A549 (cell line): ENCODE results near the gene ITPRID2. TPM values are rescaled to one million over a fixed set of nuclear protein-coding genes. Genes with fewer than 3 reads are reported as not detected.

Source experiments
- ATAC-seq, 2 experiments: fragments of 200-7000 bp in 1 of 2; fragments of >200 bp in 1 of 2; cut with Nextera tagmentation in 1 of 2; cut with Tn5 transposase in 1 of 2; 3 replicates each; pipeline versions ENCODE4 v1.8.0 to v1.9.1; 2018 to 2020; ENCODE audit warnings: mild to moderate bottlenecking in 1 of 2, moderate library complexity in 1 of 2
- CTCF ChIA-PET: fragments of 300-600 bp; sonication (Branson Sonifier 250); formaldehyde crosslinking; extraction: SDS; loops from one replicate; lab custom pipeline; 2021; ENCODE audit warnings: antibody characterized with exemption, inconsistent platforms; lab: Yijun Ruan, JAX
- POLR2A ChIA-PET: fragments of 350-600 bp; formaldehyde crosslinking; extraction: SDS; loops from one replicate; lab custom pipeline; 2021; ENCODE audit warnings: antibody characterized with exemption, inconsistent platforms; lab: Yijun Ruan, JAX
- DNase-seq, 2 experiments: peaks; one replicate each; pipeline versions ENCODE4 v3.0.0 to v3.0.0-alpha.2; 2011 to 2016; ENCODE audit warnings: low read depth in 1 of 2, low spot score in 1 of 2
- FAIRE-seq: peaks from 2 replicates; lab custom pipeline; 2011; peaks lifted over from hg19 to GRCh38; lab: Jason Lieb, UNC
- H3K27ac ChIP-seq, 2 experiments: fragments of >200 bp; sonication (Bioruptor Twin); formaldehyde crosslinking; 3 replicates each; pipeline ENCODE4 v1.5.1; 2016 to 2017
- H3K4me1 ChIP-seq: fragments of >200 bp; sonication (Bioruptor Twin); formaldehyde crosslinking; 3 replicates; pipeline ENCODE4 v1.6.1; 2016
- H3K4me2 ChIP-seq: fragments of >200 bp; sonication (Bioruptor Twin); formaldehyde crosslinking; 3 replicates; pipeline ENCODE4 v1.6.1; 2016
- H3K4me3 ChIP-seq: fragments of >200 bp; sonication (Bioruptor Twin); formaldehyde crosslinking; 3 replicates; pipeline ENCODE4 v1.5.1; 2016
- H3K9me3 ChIP-seq: fragments of >200 bp; sonication (Bioruptor Twin); formaldehyde crosslinking; 3 replicates; pipeline ENCODE4 v1.6.1; 2016
- CEBPB ChIP-seq, 2 experiments: fragments of >200 bp in 1 of 2; sonication (Bioruptor Twin) in 1 of 2; formaldehyde crosslinking in 1 of 2; IDR thresholded peaks; 2 replicates each; pipeline ENCODE4 v1.6.1; 2012 to 2016
- EHF ChIP-seq: fragments of 250-450 bp; sonication (Bioruptor Pico); IDR thresholded peaks from 2 replicates; pipeline ENCODE4 v1.5.0; 2020; ENCODE audit warnings: mild to moderate bottlenecking
- EHMT2 ChIP-seq: fragments of 200-600 bp; sonication (generic); IDR thresholded peaks from 2 replicates; pipeline ENCODE4 v1.6.1; 2016; ENCODE audit warnings: antibody characterized with exemption, low read depth, mild to moderate bottlenecking, moderate library complexity
- GATA3 ChIP-seq: IDR thresholded peaks from 2 replicates; pipeline ENCODE4 v1.6.1; 2012; ENCODE audit warnings: borderline replicate concordance
- HOXA7 ChIP-seq: fragments of 250-450 bp; sonication (Bioruptor Pico); IDR thresholded peaks from 2 replicates; pipeline ENCODE4 v1.5.0; 2020; ENCODE audit warnings: mild to moderate bottlenecking, moderate library complexity
- JUN ChIP-seq, 2 experiments: fragments of >200 bp; sonication (Bioruptor Twin); formaldehyde crosslinking; IDR thresholded peaks; 2 replicates in 1 of 2; 3 replicates in 1 of 2; pipeline ENCODE4 v1.6.1; 2016 to 2017
- MAZ ChIP-seq: fragments of 150-350 bp; IDR thresholded peaks from 2 replicates; pipeline ENCODE4 v1.6.1; 2014; ENCODE audit warnings: antibody characterized with exemption, low read depth, low read length, borderline replicate concordance
- NR3C1 ChIP-seq: fragments of >200 bp; sonication (Bioruptor Twin); formaldehyde crosslinking; IDR thresholded peaks from 3 replicates; pipeline ENCODE4 v1.6.1; 2017
- POLR2A ChIP-seq: IDR thresholded peaks from 2 replicates; pipeline ENCODE4 v1.6.1; 2012; ENCODE audit warnings: mild to moderate bottlenecking, low read length
- POLR2AphosphoS2 ChIP-seq: conservative IDR thresholded peaks from 2 replicates; pipeline ENCODE4 v1.6.1; 2012; ENCODE audit warnings: low read length, improper control_type of control experiment, inconsistent platforms
- RAD21 ChIP-seq, 2 experiments: fragments of >200 bp in 1 of 2; sonication (Bioruptor Twin) in 1 of 2; formaldehyde crosslinking in 1 of 2; IDR thresholded peaks in 1 of 2; conservative IDR thresholded peaks in 1 of 2; 2 replicates in 1 of 2; 3 replicates in 1 of 2; pipeline ENCODE4 v1.6.1; 2012 to 2018; ENCODE audit warnings: inconsistent platforms in 1 of 2
- RARB ChIP-seq: fragments of 250-450 bp; sonication (Bioruptor Pico); IDR thresholded peaks from 2 replicates; pipeline ENCODE4 v1.8.0; 2021; ENCODE audit warnings: mild to moderate bottlenecking, moderate library complexity
- SMC3 ChIP-seq: fragments of >200 bp; sonication (Bioruptor Twin); formaldehyde crosslinking; IDR thresholded peaks from 3 replicates; pipeline ENCODE4 v1.6.1; 2018; ENCODE audit warnings: inconsistent platforms
- TFCP2L1 ChIP-seq: fragments of 250-450 bp; sonication (Bioruptor Pico); IDR thresholded peaks from 2 replicates; pipeline ENCODE4 v1.5.0; 2021; ENCODE audit warnings: mild to moderate bottlenecking
- TP53 ChIP-seq: fragments of 250-450 bp; sonication (Bioruptor Pico); IDR thresholded peaks from 2 replicates; pipeline ENCODE4 v1.5.0; 2021; ENCODE audit warnings: mild to moderate bottlenecking, moderate library complexity
- ZC3H11A ChIP-seq: fragments of 450-650 bp; IDR thresholded peaks from 2 replicates; pipeline ENCODE4 v1.6.1; 2014; ENCODE audit warnings: antibody characterized with exemption, mild to moderate bottlenecking
- ZFP36 ChIP-seq: fragments of 450-650 bp; IDR thresholded peaks from 2 replicates; pipeline ENCODE4 v1.6.1; 2014; ENCODE audit warnings: borderline replicate concordance; ENCODE audit not compliant: partially characterized antibody
- WGBS: methylation state at CpG from one replicate; pipeline ENCODE4 v1.1.6; 2017; ENCODE audit errors: missing lambda C conversion rate; 5-methylcytosine and 5-hydroxymethylcytosine counted together
- polyA plus RNA-seq, 4 experiments: library from polyadenylated mRNA; depleted of rRNA in 3 of 4; stranded (reverse); fragments of >200 nt; fragmentation: RNase III in 1 of 4; extraction: RNeasy Plus Mini Kit Qiagen cat#74134 plus additional on column Dnase treatment in 1 of 4; gene quantifications; 2 replicates in 3 of 4; 3 replicates in 1 of 4; pipeline ENCODE4 v1.2.3, GENCODE V29; 2011 to 2017
- TF ChIP-seq, protein P1 (sequence below): fragments of >200 bp; sonication (Bioruptor Twin); formaldehyde crosslinking; IDR thresholded peaks from 3 replicates; pipeline ENCODE4 v1.5.1; 2016
- TF ChIP-seq, protein P2 (sequence below): IDR thresholded peaks from 2 replicates; pipeline ENCODE4 v1.6.1; 2012; ENCODE audit warnings: low read depth, borderline replicate concordance
- TF ChIP-seq, protein P3 (sequence below): fragments of >200 bp; sonication (Bioruptor Twin); formaldehyde crosslinking; IDR thresholded peaks from 2 replicates; pipeline ENCODE4 v1.6.1; 2016
- TF ChIP-seq, protein P4 (sequence below): fragments of 450-650 bp; IDR thresholded peaks from 2 replicates; pipeline ENCODE4 v1.6.1; 2014; ENCODE audit warnings: antibody characterized with exemption
- TF ChIP-seq, protein P5 (sequence below): IDR thresholded peaks from 2 replicates; pipeline ENCODE4 v1.6.1; 2012
- TF ChIP-seq, protein P6 (sequence below): fragments of 250-450 bp; sonication (Bioruptor Pico); IDR thresholded peaks from 2 replicates; pipeline ENCODE4 v1.5.0; 2020; ENCODE audit warnings: low read depth, mild to moderate bottlenecking, moderate library complexity

The ITPRID2 gene
- polyA plus RNA-seq, 2 of the 4 experiments (the other 2 are of a cell fraction) = 43.3 to 94.3 TPM

DNA sequence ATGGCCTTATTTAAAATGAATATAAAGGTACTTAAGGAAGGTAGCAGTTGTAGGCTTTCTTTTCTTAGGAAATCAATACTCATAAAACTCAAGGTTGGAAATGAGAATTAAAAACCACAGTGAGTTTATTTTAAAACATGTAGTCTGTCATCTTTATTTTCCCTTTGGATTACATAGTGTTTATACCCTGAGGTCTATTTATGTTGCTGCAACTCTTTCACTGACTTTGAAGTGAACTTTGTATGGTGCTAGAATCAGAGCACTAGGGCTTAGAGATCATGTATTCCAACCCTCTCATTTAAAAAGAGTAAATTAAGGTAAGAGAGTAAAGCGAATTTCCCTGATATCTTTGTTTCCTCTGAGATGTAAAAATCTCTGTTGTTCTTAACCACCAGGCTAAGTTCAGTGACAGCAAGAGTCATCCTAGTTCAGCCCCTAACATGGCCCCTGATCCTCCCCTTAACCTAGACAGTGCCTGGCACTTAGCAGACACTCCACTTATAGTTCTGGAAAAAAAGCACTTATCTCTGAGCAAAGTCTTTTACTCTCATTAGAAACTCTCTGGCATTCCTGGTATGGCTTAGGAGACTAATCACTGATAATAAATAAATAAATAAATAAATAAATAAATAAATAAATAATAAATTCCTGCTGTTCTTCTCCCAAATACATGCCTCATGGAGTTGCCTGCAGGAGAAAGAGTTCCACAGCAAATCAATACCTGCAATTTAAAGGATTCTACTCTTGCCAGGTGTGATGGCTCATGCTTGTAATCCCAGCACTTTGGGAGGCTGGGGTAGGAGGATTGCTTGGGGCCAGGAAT is 61.1 kb downstream of the ITPRID2 start:
- POLR2A ChIA-PET = no interaction called here
- DNase-seq = no peak
- TF ChIP-seq JUN (IDR thresholded peaks at IDR 0.05) (no peak), TP53 (CRISPR knock-in tag) (no peak), ZFP36 (no peak), POLR2AphosphoS2 (no peak), ZC3H11A (peak; percentile 83), EHF (CRISPR knock-in tag) (no peak), TFCP2L1 (CRISPR knock-in tag) (no peak)
- TF ChIP-seq, all 56 proteins: peak for 1
- H3K9me3 ChIP-seq = no peaks in the 10 kb centered on the region
- no peak for ATAC-seq
- 73% methylated on average over 1 of the region's 1 CpG for WGBS
- CTCF ChIA-PET = interaction anchor here (0.6 to 1.3 kb wide), 5 partner anchors 10 to 51 kb away, joined by 3 to 5 read pairs (median 4); no protein-coding TSS in a partner anchor
- no peak overlapping the region for H3K4me2 ChIP-seq
- FAIRE-seq = no peak
- H3K27ac ChIP-seq = no peak overlapping the region
- H3K4me1 ChIP-seq = peaks cover 24% of the 10 kb centered on the region
- no peak overlapping the region for H3K4me3 ChIP-seq

DNA sequence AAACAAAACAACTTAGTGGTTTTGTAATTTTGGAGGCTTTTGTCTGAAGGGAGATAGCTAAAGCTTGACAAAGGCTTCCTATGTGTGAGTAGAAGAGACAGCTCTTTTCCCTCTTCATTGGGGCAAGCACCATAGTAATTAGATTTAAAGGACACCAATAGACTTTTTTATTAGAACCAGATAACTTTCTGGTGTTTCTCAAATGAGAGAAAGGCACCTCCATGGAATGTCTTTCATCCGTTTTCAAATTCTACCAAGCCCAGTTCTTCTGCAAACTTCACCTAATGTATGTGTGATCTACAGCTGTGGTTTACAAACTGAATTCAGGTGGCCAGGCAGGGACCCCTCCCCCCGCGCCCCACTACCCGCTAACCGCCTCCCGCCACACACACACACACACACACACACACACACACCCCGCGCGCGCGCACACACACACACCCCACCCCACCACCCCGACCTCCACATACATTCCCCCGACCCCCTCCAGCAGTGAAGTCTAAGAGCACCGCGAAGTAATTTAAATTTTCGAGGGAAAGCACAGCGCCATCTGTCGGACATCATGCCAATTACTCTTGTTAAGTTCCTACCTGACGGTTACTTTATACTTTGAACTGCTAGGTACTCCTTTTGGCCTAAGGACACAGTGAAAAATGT is 62.5 kb downstream of the ITPRID2 start:
- peak; percentile 87 to 90 for ATAC-seq
- 0% methylated on average over 7 of the region's 19 CpGs for WGBS
- Histone ChIP-seq H3K4me3 (peak overlapping the region; percentile 46), H3K9me3 (no peaks in the 10 kb centered on the region), H3K4me2 (peak overlapping the region; percentile 72), H3K27ac (peak overlapping the region; percentile 61 to 85), H3K4me1 (peaks cover 35% of the 10 kb centered on the region)
- DNase-seq = peak; percentile 55 to 75
- no peak for FAIRE-seq
- ChIA-PET CTCF (interaction anchor here (0.6 to 2.2 kb wide), 30 partner anchors 9 to 377 kb away, joined by 3 to 6 read pairs (median 4); no protein-coding TSS in a partner anchor), POLR2A (no interaction called here)
- TF ChIP-seq SMC3 (peak; percentile 63; the same call in 2 of the 3 replicates), GATA3 (no peak), RAD21 (conservative IDR thresholded peaks at IDR 0.05 in 1 of 2, IDR thresholded peaks at IDR 0.05 in 1 of 2) (peak; percentile 39 to 53; a peak in 4 of 5 replicates)
- TF ChIP-seq, protein P1, sequence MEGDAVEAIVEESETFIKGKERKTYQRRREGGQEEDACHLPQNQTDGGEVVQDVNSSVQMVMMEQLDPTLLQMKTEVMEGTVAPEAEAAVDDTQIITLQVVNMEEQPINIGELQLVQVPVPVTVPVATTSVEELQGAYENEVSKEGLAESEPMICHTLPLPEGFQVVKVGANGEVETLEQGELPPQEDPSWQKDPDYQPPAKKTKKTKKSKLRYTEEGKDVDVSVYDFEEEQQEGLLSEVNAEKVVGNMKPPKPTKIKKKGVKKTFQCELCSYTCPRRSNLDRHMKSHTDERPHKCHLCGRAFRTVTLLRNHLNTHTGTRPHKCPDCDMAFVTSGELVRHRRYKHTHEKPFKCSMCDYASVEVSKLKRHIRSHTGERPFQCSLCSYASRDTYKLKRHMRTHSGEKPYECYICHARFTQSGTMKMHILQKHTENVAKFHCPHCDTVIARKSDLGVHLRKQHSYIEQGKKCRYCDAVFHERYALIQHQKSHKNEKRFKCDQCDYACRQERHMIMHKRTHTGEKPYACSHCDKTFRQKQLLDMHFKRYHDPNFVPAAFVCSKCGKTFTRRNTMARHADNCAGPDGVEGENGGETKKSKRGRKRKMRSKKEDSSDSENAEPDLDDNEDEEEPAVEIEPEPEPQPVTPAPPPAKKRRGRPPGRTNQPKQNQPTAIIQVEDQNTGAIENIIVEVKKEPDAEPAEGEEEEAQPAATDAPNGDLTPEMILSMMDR = peak; percentile 74

DNA sequence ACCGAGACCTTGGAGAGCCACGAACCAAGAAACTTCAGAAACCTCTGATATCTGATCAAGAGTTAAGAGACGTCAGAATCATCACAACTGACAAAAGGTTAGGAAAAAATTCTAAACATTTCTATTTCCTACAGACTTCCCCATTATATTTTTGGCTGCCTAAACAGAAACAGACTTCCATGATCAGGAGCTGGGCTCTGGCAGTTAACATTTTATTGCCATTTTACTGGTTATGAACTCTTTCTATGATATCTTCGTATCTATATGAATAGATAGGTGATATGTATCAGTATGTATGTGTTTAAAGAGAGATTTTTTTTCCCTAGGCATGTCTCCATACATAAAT is 63.0 kb downstream of the ITPRID2 start:
- ATAC-seq = peak; percentile 25 to 46; a peak in 3 of 6 replicates
- H3K4me3 ChIP-seq = peak overlapping the region; percentile 46
- CTCF ChIA-PET = interaction anchor here (0.7 to 2.2 kb wide), 17 partner anchors 9 to 378 kb away, joined by 3 to 6 read pairs (median 4); no protein-coding TSS in a partner anchor
- POLR2A ChIA-PET = no interaction called here
- FAIRE-seq = no peak
- peak overlapping the region; percentile 72 for H3K4me2 ChIP-seq
- peak overlapping the region; percentile 61 to 85 for H3K27ac ChIP-seq
- no peak for DNase-seq
- peaks cover 35% of the 10 kb centered on the region for H3K4me1 ChIP-seq
- WGBS = 9% methylated on average over 4 of the region's 4 CpGs
- H3K9me3 ChIP-seq = no peaks in the 10 kb centered on the region
- no peak for TF ChIP-seq SMC3
- TF ChIP-seq, protein P2, sequence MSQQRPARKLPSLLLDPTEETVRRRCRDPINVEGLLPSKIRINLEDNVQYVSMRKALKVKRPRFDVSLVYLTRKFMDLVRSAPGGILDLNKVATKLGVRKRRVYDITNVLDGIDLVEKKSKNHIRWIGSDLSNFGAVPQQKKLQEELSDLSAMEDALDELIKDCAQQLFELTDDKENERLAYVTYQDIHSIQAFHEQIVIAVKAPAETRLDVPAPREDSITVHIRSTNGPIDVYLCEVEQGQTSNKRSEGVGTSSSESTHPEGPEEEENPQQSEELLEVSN = no peak
- TF ChIP-seq JUN (IDR thresholded peaks at IDR 0.05) = no peak
- no peak for TF ChIP-seq RARB (CRISPR knock-in tag)
- TF ChIP-seq POLR2A = no peak
- TF ChIP-seq, protein P3, sequence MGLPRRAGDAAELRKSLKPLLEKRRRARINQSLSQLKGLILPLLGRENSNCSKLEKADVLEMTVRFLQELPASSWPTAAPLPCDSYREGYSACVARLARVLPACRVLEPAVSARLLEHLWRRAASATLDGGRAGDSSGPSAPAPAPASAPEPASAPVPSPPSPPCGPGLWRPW = no peak
- TF ChIP-seq HOXA7 (CRISPR knock-in tag) = no peak
- TF ChIP-seq, protein P4, sequence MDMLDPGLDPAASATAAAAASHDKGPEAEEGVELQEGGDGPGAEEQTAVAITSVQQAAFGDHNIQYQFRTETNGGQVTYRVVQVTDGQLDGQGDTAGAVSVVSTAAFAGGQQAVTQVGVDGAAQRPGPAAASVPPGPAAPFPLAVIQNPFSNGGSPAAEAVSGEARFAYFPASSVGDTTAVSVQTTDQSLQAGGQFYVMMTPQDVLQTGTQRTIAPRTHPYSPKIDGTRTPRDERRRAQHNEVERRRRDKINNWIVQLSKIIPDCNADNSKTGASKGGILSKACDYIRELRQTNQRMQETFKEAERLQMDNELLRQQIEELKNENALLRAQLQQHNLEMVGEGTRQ = no peak
- TF ChIP-seq, protein P1 = no peak
- TF ChIP-seq MAZ = no peak
- no peak for TF ChIP-seq CEBPB (IDR thresholded peaks at IDR 0.05)
- no peak for TF ChIP-seq TFCP2L1 (CRISPR knock-in tag)
- no peak for TF ChIP-seq EHMT2
- TF ChIP-seq NR3C1 = no peak
- TF ChIP-seq, protein P5, sequence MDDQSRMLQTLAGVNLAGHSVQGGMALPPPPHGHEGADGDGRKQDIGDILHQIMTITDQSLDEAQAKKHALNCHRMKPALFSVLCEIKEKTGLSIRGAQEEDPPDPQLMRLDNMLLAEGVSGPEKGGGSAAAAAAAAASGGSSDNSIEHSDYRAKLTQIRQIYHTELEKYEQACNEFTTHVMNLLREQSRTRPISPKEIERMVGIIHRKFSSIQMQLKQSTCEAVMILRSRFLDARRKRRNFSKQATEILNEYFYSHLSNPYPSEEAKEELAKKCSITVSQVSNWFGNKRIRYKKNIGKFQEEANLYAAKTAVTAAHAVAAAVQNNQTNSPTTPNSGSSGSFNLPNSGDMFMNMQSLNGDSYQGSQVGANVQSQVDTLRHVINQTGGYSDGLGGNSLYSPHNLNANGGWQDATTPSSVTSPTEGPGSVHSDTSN = no peak
- no peak for TF ChIP-seq POLR2AphosphoS2
- TF ChIP-seq, protein P6, sequence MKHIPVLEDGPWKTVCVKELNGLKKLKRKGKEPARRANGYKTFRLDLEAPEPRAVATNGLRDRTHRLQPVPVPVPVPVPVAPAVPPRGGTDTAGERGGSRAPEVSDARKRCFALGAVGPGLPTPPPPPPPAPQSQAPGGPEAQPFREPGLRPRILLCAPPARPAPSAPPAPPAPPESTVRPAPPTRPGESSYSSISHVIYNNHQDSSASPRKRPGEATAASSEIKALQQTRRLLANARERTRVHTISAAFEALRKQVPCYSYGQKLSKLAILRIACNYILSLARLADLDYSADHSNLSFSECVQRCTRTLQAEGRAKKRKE (CRISPR knock-in tag) = no peak
